ENCODE results near the gene SPATA1.

- TF ChIP-seq NR1H2 (CRISPR knock-in tag; IDR thresholded peaks at IDR 0.05; ENCODE audit: borderline replicate concordance, low read depth) (no peak), CTCF (CRISPR knock-in tag; IDR thresholded peaks at IDR 0.05) (no peak), ZFP36L2 (CRISPR knock-in tag; IDR thresholded peaks at IDR 0.05) (no peak), ZNF790 (CRISPR knock-in tag; IDR thresholded peaks at IDR 0.05; ENCODE audit: borderline replicate concordance) (no peak), GTF2F1 (IDR thresholded peaks at IDR 0.05; ENCODE audit: low read length) (no peak), ZNF292 (CRISPR knock-in tag; IDR thresholded peaks at IDR 0.05; ENCODE audit: borderline replicate concordance, low read depth) (no peak), IRX3 (CRISPR knock-in tag; IDR thresholded peaks at IDR 0.05; ENCODE audit: borderline replicate concordance, low read depth) (no peak), FOXK2 (IDR thresholded peaks at IDR 0.05) (no peak), EP300 (IDR thresholded peaks at IDR 0.05; ENCODE audit: low read depth in 2 of 2, low read length in 2 of 2) (no peak), EP300 (CRISPR knock-in tag; IDR thresholded peaks at IDR 0.05; ENCODE audit: borderline replicate concordance) (no peak), ZNF570 (CRISPR knock-in tag; IDR thresholded peaks at IDR 0.05; ENCODE audit: borderline replicate concordance) (no peak), POLR2A (IDR thresholded peaks at IDR 0.05; ENCODE audit: insufficient read depth in 1 of 2, low read depth in 2 of 2, low read length in 2 of 2) (no peak)
- TF ChIP-seq, protein P1, sequence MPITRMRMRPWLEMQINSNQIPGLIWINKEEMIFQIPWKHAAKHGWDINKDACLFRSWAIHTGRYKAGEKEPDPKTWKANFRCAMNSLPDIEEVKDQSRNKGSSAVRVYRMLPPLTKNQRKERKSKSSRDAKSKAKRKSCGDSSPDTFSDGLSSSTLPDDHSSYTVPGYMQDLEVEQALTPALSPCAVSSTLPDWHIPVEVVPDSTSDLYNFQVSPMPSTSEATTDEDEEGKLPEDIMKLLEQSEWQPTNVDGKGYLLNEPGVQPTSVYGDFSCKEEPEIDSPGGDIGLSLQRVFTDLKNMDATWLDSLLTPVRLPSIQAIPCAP (CRISPR knock-in tag; IDR thresholded peaks at IDR 0.05; ENCODE audit: low read depth): no peak
- TF ChIP-seq, protein P2, sequence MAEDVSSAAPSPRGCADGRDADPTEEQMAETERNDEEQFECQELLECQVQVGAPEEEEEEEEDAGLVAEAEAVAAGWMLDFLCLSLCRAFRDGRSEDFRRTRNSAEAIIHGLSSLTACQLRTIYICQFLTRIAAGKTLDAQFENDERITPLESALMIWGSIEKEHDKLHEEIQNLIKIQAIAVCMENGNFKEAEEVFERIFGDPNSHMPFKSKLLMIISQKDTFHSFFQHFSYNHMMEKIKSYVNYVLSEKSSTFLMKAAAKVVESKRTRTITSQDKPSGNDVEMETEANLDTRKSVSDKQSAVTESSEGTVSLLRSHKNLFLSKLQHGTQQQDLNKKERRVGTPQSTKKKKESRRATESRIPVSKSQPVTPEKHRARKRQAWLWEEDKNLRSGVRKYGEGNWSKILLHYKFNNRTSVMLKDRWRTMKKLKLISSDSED (CRISPR knock-in tag; IDR thresholded peaks at IDR 0.05): no peak
Measured at GRCh38 chr1:84525779-84526178, 19.6 kb downstream of the SPATA1 start.
